Activated T-cell treated with anti-CD3 and anti-CD28 coated beads, Interleukin-2, amount 50 U/mL, for 1 hour (primary cell): Measurements from ENCODE around the gene CADM2.
"Not testable (repeated sequence)": the region's sequence is repeated elsewhere in the genome, so short reads cannot be mapped to it uniquely, and the experiment has no call there.

Source experiments
- DNase-seq: peaks from one replicate; pipeline ENCODE4 v3.0.0-alpha.2; 2020

CADM2 gene

DNA sequence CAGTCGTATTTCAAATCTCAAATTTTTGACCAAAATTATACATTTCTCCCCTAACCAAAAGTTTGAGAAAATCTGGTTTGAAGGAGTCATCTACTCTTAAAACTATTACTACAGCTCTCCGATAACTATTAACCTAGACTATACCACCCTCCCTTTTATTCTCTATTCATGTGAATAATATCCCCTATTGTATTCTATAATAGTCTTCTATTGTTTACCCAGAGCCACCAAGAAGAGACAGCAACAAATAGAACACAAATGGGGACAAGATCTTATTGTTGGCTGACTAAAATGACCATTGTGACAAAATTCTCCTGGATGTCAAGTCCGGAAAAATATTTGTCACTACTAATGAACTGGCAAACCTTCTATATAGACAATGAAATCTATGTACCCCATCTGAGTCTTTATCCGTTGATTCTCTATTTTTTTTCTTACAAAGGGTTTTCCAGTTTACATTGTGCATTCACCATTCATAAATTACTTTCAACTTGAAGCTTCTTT lies 618.0 kb downstream of the CADM2 start:
- no peak for DNase-seq

DNA sequence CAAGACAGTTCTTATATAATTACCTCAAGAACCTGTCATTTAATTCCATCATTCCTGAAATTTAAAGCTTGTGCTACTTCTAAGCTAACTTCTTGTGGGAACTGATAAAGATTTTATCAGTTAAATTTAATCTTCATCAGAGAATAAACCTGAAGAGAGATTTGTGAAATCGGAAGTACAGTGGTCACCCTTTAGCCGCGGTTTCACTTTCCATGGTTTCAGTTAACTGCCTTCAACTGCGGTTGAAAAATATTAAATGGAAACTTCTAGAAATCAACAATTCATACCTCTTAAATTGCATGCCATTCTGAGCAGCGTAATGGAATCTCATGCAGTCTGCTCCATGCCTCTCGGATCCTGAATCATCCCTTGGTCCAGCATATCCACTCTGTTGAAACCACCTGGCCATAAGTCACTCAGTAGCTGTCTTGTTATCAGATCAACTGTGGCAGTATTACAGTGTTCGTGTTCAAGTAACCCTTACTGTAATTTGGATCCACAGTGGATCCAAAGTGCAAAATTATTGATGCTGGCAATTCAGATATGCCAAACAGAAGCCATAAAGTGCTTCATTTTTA lies 626.1 kb downstream of the CADM2 start:
- no peak for DNase-seq

DNA sequence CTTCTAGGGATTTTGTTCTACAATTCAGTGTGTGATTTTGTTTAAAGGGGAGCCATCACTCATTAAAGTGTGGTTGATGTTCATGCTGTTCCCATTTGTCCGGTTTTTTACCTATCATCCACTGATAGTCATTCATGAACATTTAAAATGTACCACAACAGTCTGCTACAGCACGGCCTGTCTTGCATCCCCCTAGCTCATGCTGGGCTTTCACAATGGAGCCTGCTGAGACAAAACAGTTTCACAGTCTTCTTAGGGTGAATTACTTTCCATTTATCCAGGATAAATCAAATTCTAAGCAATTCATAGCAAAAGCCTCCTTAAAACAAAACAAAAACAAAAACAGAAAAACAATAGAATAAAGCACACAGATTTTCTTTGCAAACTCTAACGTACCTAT lies 627.2 kb downstream of the CADM2 start:
- DNase-seq: no peak

DNA sequence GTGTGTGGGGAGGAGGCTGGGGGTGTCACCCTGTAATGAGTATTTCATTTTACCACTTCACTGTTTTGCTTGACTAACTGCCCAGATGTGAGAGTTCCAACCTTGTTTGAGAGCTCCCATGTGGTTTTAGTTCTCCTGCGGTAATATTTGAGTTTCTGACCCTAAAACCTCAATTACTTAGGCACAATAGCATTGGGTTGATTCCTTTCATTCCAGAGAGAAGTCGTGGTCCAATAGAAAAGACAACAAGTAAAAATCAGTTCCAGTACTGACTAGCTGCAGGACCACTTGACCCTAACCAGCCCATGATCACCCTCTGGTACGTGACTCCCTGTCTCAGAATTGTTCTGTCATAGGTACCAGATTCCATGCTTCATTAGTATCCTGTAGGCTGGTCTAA lies 630.4 kb downstream of the CADM2 start:
- DNase-seq: no peak

DNA sequence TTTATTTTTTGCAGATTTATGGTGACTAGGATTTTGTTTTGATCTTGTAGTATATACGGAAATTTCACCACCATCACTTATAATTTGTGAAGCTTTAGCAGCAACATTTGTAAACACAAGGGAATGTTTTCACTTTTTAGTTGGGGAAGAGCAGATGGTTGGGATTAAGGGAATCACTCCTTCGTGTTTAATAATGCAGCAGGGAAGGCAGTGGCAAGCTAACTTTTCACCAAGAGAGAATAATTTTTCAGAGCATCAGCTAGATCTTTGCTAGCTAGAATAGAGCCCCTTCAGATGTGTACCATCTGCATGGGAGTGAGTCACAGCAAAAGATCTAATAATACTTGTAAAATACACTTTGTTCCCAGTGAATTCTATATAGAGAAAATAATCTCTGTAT lies 632.7 kb downstream of the CADM2 start:
- no peak for DNase-seq

DNA sequence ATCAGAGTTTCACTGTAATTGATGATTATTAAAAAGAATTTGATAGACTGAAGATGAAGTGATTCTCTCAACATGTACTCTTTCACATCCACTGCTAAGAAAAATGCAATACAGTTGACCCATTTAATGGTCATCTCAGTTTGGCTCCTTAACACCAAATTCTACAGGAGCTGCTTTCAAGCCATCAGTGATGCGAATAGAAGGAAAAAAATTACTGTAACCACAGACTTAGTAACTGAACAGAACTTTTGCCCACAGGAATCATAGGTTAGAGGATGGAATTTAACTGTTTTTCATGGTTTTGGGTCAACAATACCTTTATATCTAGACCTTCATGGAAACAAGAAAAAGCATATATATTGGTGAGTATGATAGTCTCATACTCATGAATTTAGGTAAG lies 633.5 kb downstream of the CADM2 start:
- no peak for DNase-seq

DNA sequence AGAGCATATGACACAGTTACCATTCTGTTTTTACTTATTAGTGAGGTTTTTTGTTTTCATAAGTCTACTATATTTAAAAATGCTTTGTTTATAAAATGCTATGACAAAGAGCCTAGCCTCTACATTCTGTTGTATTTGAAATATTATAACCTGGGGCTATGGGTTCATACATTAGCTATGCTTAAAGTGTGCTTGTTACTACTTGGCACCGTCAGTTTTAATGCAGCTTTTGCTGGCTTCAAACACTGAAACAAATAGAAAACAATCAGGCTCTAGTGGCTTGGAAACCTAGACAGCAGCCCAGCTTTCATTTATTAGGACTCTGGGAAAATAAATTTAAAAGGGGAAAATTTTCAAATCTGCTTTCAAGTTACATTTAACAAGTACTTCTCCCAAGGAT lies 635.9 kb downstream of the CADM2 start:
- DNase-seq: no peak

DNA sequence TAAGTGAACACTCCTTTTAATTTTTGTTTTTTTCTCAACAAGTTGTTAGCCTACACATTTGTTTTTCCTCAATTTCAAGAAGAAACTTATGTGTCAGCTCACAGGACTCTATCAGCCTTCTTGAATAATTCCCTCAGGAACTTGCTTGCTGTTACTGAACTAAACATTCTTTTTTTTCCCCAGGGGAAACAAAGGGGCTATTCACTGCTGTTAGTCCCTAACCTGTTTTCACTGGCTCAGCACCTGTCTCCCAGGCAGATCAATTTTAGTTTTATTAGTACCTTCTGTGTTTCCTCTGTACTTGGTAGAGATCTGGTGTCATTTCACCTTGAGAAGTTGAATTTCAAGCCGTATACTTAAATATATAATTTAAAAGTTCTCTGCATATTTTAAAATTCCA lies 644.6 kb downstream of the CADM2 start:
- no peak for DNase-seq

DNA sequence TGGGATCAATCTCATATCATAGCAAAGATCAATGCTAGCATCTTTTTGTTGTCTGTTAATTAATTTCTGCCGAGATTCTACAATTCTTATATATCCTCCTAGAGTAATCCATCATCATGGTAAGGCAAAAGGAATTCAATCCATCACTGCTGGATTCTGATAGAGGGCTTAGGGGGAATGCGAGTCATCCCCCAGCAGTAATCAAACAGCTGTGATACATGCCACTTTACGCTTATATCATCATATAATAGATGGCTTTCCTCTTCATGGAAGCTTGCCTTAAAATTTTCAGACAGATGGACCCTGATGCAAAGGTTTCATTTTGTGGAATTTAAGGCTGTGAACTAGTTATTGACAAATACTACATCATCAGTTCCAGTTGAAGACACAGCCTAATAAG lies 645.9 kb downstream of the CADM2 start:
- no peak for DNase-seq

DNA sequence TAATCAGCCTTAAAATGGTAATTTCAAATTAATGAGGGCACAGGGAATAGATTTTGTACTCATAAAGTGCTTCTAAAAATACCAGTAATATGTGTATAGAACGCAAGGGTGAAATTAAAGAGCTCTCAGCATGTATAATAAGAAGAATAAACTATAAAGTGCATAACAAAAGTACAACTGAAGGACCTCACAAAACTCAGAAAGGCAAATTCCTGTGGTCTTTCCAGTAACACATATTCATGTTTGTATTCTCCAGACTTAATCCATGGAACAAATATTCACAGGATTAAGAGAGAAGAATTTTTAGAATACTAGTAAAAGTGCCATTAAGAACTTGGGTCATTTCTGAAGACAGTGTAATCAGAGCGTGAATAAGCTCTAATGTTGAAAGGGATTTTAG lies 646.3 kb downstream of the CADM2 start:
- no peak for DNase-seq

DNA sequence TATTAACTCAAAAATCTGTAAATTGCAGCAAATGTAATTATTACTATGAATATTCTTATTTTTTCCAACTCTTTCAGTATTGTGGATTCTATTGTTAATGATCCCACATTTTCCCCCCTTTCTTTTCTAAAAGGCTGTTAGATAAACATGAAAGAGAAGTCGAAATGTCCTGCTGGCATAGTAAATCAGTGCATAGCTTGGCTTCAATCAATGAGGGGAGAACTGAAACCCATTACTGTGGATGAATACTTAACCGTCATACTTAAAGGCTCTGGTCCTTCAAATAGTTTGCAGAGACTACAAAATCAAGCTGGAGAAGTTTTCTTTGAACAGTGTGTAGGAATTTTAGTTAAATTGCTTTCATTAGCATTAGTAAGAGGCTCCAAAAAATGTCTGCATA lies 667.9 kb downstream of the CADM2 start:
- DNase-seq: no peak

DNA sequence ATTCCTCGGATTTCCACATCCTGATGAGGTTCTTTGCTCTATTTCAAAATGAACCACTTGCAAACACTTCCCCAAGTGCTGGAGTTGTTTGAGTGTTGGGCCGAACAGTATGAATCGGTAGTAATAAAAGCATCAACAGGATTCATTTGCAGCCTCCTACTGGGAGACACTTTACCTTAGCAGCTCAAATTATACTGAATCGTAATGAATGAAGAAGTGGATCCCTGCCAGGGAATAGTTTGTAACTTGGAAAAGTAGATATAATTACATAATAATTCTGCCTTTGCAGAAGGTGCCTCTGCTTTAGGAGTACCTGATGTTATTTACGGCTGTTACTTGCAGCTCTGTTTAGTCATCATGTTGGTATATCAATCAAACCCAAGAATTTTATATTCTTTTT lies 669.1 kb downstream of the CADM2 start:
- no peak for DNase-seq

DNA sequence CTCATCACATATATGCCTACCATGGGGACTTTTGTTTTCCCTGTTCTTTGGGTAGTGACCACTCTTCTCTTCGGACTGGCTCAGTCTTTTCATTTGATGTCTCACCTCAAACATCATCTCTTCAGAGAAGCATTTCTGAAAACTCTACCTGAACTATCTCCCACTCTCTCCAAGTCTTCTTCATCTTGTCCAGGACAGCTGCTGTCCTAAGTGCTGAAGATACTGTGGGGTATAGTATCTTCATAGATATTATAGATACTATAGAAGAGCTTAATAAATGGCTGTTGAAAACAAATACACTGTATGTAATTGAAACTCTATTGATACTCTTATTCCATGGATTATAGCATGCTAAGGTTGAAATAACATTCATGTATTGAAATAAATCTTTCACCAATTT lies 672.3 kb downstream of the CADM2 start:
- DNase-seq: no peak

DNA sequence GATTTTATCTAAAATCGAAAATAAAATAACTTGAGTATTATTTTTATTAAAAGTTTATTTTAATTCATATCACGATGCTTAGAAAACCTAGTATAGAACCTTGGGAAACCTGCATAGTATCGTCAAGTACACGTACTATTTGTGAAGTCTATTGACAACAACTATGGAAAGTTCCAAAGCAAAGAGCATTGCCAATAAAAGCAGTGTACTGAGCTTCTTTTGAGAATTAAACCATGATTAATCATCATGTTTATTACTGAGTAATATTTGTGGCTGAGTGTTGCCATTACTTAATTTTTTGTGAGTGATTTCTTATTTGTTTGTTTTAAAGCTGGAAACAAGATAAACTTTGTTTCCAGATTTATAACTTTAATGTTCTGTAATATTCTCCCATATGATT lies 674.1 kb downstream of the CADM2 start:
- no peak for DNase-seq

DNA sequence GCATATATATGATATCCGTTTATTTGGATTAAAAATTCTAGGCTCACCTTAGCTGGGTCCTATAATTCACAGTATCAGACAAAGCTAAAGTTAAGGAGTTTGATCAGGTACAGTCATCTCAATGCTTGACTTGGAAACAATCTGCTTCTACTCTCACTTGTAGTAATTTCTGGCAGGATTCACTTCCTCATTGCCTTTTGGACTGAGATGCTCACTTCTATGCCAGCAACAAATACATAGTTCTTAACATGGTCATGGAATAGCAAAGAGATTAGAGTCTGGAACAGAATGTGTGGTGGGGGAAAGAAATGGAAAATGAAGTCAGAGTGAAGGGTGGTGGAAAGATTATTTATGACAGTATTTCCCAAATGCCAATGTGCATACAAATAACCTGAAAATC lies 693.6 kb downstream of the CADM2 start:
- DNase-seq: no peak

DNA sequence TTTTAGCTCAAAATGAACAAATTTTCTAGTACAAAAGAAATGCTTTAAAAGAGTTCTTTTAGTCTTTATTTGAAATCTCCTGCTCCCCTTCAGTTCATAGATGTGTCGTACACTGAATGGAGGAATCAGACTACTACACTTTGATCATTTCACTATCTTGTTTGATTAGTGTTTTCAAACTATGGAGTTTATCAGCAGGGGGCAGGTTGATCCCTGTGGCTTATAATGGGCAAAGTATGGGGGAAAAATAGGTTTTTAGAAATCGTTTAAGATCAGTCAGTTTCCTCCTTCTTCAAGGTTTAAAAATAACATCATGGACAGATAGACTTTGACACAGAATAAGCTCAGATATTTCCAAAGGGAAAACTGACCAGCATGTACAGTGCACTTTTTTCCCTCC lies 701.7 kb downstream of the CADM2 start:
- no peak for DNase-seq

DNA sequence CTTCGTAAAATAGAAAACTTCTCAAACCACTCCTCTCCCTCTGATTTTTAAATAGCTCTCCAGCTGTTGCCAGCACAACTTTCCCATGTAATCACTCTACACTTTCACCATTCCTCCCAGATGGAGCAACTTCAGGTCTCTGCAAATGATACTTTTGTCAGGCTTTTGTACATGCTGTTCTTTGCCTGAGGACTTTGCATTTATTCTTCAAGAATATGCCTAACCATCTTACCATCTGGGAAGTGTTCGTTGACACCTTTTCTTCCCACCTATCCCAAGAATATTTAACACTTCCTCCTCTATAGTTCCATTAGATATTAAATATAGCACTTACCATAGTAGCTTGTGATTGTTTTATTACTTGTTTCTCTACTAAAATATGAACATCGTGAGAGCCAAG lies 703.7 kb downstream of the CADM2 start:
- DNase-seq: no peak

DNA sequence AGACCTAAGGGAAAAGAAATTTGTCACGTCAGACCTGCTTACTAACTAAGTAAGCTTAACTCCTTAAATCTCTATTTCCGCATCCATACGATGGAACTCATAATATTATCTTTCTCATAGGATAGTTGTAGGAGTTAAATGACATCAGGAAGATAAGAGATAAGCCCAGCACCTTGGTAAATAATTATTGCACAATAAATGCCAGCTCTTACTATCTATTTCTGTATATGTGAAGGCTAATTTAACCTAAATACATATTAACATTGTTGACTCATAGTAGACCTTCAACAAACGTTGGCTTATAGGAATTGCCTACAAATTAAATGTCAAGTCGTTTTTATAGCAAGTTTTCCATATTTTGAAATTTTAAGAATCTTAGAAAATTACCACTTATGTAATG lies 709.0 kb downstream of the CADM2 start:
- DNase-seq: no peak

DNA sequence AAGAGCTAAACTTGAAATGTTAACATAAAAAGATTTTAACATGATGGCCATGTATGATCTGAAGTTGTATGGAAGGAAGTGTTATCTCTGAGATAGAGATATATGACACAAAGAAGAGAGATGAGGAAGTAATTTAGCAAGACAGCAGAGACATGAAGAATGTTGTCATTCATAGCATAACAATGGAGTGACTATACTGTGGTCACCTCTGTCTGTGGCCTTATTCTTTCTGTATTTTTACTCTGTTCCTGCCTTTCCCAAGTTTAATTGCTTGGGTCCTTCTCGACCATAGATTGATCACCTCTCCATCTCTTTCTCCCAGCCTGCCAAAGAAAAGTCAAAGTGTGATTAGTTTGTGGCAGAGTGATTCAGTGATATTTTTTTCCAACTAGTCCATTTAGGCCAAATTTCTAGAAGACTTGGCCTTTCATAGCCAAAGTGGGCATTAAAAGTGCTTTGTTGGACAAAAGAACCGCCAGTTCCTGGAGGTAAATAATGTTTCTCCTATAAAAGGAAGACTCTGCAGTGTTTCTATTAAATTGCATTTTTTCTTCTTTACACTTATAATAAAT lies 711.9 kb downstream of the CADM2 start:
- DNase-seq: no peak

DNA sequence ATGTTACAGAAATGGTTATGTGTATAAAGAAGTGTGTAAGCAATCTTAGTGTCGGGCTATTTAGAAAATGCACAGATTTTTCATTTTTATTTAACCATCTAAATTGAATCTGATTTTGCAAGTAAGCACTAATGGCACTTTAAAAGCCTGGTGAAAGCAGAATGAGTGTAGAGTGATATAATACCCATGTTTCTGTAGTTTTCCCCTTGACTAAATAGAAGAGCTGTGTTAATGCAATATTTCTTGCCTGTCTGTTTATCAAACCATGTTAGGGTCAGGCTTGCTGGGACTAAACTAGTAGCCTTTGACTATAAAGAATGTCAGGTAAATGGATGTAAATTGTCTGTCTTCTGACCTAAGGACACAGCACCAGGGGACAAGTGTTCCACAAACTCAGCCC lies 714.0 kb downstream of the CADM2 start:
- DNase-seq: no peak

DNA sequence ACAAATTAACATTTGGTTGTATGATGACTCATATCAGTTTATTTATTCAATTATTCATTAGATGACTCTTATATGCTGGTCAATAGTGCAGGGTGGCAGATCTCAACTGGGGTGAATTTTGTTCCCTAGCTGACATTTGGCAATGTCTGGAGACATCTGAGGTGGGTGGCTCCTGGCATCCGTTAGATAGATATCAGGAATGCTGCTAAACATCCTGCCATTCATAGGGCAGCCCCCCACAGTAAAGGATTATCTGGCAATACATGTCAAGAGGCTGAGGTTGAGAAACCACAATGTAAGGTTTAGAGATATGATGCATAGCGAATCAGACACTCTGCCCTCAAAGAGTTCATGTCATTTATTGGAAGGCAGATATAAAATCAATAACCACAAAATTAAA lies 719.9 kb downstream of the CADM2 start:
- DNase-seq: no peak

DNA sequence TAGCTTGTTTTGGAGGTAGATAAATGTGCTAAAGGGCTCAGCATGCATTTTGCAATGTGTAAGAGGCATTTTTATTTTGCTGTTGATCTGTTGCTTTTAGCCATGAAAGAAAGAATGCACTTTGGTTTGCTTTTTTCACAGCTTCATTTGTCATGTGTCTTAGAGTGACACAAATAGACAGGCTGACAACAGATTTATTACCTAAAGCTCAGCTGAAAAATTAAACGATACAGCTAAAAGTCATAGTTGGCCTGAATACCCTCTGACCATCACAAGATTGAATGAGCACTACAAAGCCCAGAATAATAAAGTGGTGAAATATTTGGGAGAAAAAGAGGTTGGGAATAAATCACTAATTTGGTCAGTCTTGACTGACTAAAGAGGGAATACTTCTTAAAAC lies 723.1 kb downstream of the CADM2 start:
- no peak for DNase-seq

DNA sequence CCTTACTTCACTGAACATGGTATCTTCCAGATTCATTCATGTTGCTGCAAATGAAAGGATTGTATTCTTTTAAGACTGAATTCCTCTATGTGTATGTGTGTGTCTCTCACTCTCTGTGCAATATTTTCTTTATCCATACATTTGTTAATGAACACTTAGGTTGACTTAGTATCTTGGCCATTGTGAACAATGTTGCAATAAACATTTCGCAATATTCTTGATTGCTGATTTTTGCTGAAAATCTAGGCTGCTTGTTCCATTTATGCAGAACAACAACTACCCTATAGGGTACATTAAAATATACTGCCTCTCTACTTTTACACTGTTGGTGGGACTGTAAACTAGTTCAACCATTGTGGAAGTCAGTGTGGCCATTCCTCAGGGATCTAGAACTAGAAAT lies 732.4 kb downstream of the CADM2 start:
- DNase-seq: no peak

DNA sequence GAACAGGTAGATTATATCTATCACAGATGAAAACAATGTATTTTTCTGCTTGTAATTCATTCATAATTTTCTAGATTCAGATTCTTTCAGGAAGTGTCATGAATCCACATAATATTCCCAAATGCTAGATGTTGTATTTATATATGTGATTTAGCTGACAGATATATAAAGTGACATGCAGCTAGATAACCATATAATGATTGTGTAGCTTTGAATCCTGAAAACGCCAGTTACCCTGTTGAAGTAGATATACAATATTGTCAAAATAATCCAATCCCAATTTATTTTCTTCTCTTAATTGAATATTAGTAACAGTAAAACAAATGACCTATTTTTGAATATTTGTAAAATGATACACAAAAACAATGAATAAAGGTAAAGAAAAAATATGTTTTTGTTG lies 738.4 kb downstream of the CADM2 start:
- DNase-seq: no peak

DNA sequence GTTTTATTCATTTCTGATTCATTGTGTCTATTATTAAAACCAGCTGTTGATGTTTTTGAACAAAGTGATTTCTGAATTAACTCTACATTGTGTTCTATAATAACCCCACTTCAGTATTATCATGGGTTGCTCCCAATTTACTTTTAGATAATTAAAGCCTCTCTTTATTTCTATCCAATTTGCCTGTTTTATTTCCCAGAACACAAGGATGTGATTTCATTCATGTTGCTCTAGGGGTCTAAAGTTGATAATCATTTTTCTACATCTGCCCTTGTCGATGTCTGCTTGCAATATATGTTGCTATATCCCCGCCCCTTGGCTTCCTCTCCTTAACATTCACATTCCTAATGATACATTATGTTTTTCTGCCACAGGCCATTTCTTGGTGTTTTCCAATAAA lies 747.3 kb downstream of the CADM2 start:
- no peak for DNase-seq

DNA sequence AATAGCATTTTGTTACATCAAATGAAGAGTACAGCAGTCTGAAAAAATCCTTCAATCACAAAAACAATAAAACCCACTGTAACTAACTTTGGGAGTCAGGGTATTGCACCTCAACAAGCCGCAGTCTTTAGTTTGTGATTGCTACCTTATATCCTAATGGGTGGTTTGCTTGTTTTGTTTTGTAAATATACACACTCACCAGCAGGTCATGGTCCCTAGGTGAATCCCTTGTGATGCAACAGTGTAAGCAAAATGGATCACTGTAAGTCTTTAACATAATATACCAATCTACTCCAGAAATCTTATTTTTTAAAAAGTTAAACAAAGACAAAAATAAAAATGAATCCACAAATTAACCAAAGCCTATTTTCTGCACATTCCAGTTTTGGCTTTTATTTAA lies 749.5 kb downstream of the CADM2 start:
- not testable (repeated sequence) for DNase-seq
